HepG2 (cell line): Measurements from ENCODE around the gene KCNQ2. TPM values are rescaled to one million over a fixed set of nuclear protein-coding genes. Genes with fewer than 3 reads are reported as not detected.

Experiments used
- ATAC-seq: fragments of 200-7000 bp; cut with Tn5 transposase; 3 replicates; pipeline ENCODE4 v1.9.1; 2020; ENCODE audit warnings: mild to moderate bottlenecking, moderate library complexity
- BruUV-seq: library from RNA; stranded (reverse); fragments of 400-500 nt; replicated peaks from 2 replicates; lab custom pipeline; 2021; lab: Mats Ljungman, UMichigan
- CTCF ChIA-PET: fragments of 300-600 bp; formaldehyde crosslinking; extraction: SDS; loops from one replicate; lab custom pipeline; 2021; ENCODE audit warnings: low total read pairs, inconsistent platforms, low intra/inter-chr PET ratio; lab: Yijun Ruan, JAX
- POLR2A ChIA-PET: fragments of 350-600 bp; sonication (Branson Sonifier 250); formaldehyde crosslinking; loops from one replicate; lab custom pipeline; 2020; ENCODE audit warnings: antibody characterized with exemption, inconsistent platforms; lab: Yijun Ruan, JAX
- DNase-seq: peaks from one replicate; pipeline ENCODE4 v3.0.0-alpha.2; 2015; ENCODE audit warnings: low spot score
- FAIRE-seq: peaks from 3 replicates; lab custom pipeline; 2011; peaks lifted over from hg19 to GRCh38; lab: Jason Lieb, UNC
- H2AFZ ChIP-seq: one replicate; pipeline ENCODE4 v1.6.1; 2011; ENCODE audit warnings: low read length, inconsistent platforms
- H3K27ac ChIP-seq: fragments of 300-600 bp; 3 replicates; pipeline ENCODE4 v1.8.0; 2011; ENCODE audit warnings: mixed run types, mild to moderate bottlenecking, mixed read lengths, low read length, inconsistent platforms; ENCODE audit not compliant: insufficient read depth; ENCODE audit errors: extremely low read length
- H3K27me3 ChIP-seq, 2 experiments: fragments of 200-600 bp in 1 of 2; 2 replicates in 1 of 2; 3 replicates in 1 of 2; pipeline versions ENCODE4 v1.6.0 to v1.8.0; 2011; ENCODE audit warnings: low read length in 2 of 2, mild to moderate bottlenecking in 2 of 2, moderate library complexity in 2 of 2, inconsistent platforms in 1 of 2; ENCODE audit not compliant: insufficient read depth in 2 of 2, control insufficient read depth in 1 of 2
- H3K36me3 ChIP-seq, 2 experiments: fragments of 200-600 bp in 1 of 2; replicated peaks in 1 of 2; 2 replicates in 1 of 2; 3 replicates in 1 of 2; pipeline versions ENCODE4 v1.5.1 to v1.8.0; 2011; ENCODE audit warnings: low read length in 2 of 2, inconsistent platforms in 1 of 2; ENCODE audit not compliant: insufficient read depth in 2 of 2, control insufficient read depth in 1 of 2
- H3K4me1 ChIP-seq: 2 replicates; pipeline ENCODE4 v1.5.1; 2012; ENCODE audit warnings: low read length, inconsistent platforms; ENCODE audit not compliant: insufficient read depth
- H3K4me2 ChIP-seq: 2 replicates; pipeline ENCODE4 v1.6.0; 2011; ENCODE audit warnings: low read depth, low read length, inconsistent platforms
- H3K4me3 ChIP-seq, 3 experiments: fragments of 200-600 bp in 1 of 3; sonication (generic), shearing (Covaris generic) in 1 of 3; replicated peaks in 1 of 3; 2 replicates each; pipeline ENCODE4 v1.5.1; 2011 to 2016; ENCODE audit warnings: low read length in 3 of 3, inconsistent platforms in 2 of 3, low read depth in 2 of 3, mild to moderate bottlenecking in 2 of 3, control low read depth in 1 of 3, mixed read lengths in 1 of 3; ENCODE audit not compliant: insufficient read depth in 1 of 3
- H3K79me2 ChIP-seq: one replicate; pipeline ENCODE4 v1.6.1; 2011; ENCODE audit warnings: low read length, inconsistent platforms; ENCODE audit not compliant: insufficient read depth
- H3K9ac ChIP-seq: 2 replicates; pipeline ENCODE4 v1.6.0; 2011; ENCODE audit warnings: mild to moderate bottlenecking, low read depth, low read length, inconsistent platforms; ENCODE audit not compliant: insufficient read depth
- H3K9me3 ChIP-seq: 2 replicates; pipeline ENCODE4 v1.5.1; 2012; ENCODE audit warnings: mild to moderate bottlenecking, low read length
- H4K20me1 ChIP-seq: 2 replicates; pipeline ENCODE4 v1.6.0; 2011; ENCODE audit warnings: inconsistent platforms, mild to moderate bottlenecking, low read length, moderate library complexity; ENCODE audit not compliant: insufficient read depth
- HOXD1 ChIP-seq: sonication (generic); formaldehyde crosslinking; IDR thresholded peaks from 2 replicates; pipeline ENCODE4 v1.5.0; 2020; ENCODE audit warnings: missing genetic modification reagents
- KDM4B ChIP-seq: sonication (generic); formaldehyde crosslinking; IDR thresholded peaks from 2 replicates; pipeline ENCODE4 v1.4.0; 2020; ENCODE audit warnings: missing genetic modification reagents
- NFYC ChIP-seq: IDR thresholded peaks from 2 replicates; pipeline ENCODE4 v1.6.1; 2016; ENCODE audit warnings: missing genetic modification reagents, missing compliant biosample characterization
- NR2F6 ChIP-seq, 2 experiments: IDR thresholded peaks; 2 replicates each; pipeline ENCODE4 v1.6.1; 2016; ENCODE audit warnings: antibody characterized with exemption in 1 of 2, mild to moderate bottlenecking in 1 of 2
- PHF5A ChIP-seq: IDR thresholded peaks from one replicate; pipeline ENCODE4 v1.6.1; 2018; ENCODE audit warnings: low read depth, missing genetic modification reagents; ENCODE audit not compliant: unreplicated experiment
- PRDM15 ChIP-seq: sonication (generic); formaldehyde crosslinking; IDR thresholded peaks from 2 replicates; pipeline ENCODE4 v1.4.0; 2020; ENCODE audit warnings: missing genetic modification reagents
- SOX13 ChIP-seq, 3 experiments: fragments of 450-650 bp in 1 of 3; sonication (generic) in 1 of 3; formaldehyde crosslinking in 1 of 3; IDR thresholded peaks in 2 of 3; conservative IDR thresholded peaks in 1 of 3; 2 replicates each; pipeline versions ENCODE4 v1.5.0 to v1.6.1; 2016 to 2020; ENCODE audit warnings: antibody characterized with exemption in 1 of 3, mild to moderate bottlenecking in 1 of 3, missing compliant biosample characterization in 1 of 3, missing genetic modification reagents in 1 of 3, moderate library complexity in 1 of 3
- TARDBP ChIP-seq: sonication (generic); formaldehyde crosslinking; IDR thresholded peaks from 2 replicates; pipeline ENCODE4 v1.8.0; 2022; ENCODE audit warnings: mild to moderate bottlenecking, missing genetic modification reagents
- TEAD3 ChIP-seq: optimal IDR thresholded peaks from 2 replicates; pipeline ENCODE3; 2016; ENCODE audit warnings: borderline replicate concordance
- ZNF292 ChIP-seq: sonication (generic); formaldehyde crosslinking; IDR thresholded peaks from 2 replicates; pipeline ENCODE4 v1.8.1; 2022; ENCODE audit warnings: mild to moderate bottlenecking, low read depth, missing genetic modification reagents, borderline replicate concordance
- ZNF460 ChIP-seq: sonication (generic); formaldehyde crosslinking; IDR thresholded peaks from 2 replicates; pipeline ENCODE4 v1.5.1; 2020; ENCODE audit warnings: missing genetic modification reagents, mild to moderate bottlenecking, borderline replicate concordance
- ZNF550 ChIP-seq: sonication (generic); formaldehyde crosslinking; IDR thresholded peaks from 2 replicates; pipeline ENCODE4 v1.4.0; 2020; ENCODE audit warnings: mild to moderate bottlenecking, missing genetic modification reagents, borderline replicate concordance
- ZNF564 ChIP-seq: sonication (generic); formaldehyde crosslinking; IDR thresholded peaks from 2 replicates; pipeline ENCODE4 v1.8.1; 2023; ENCODE audit warnings: mild to moderate bottlenecking, missing genetic modification reagents
- ZNF770 ChIP-seq: sonication (generic); formaldehyde crosslinking; IDR thresholded peaks from 2 replicates; pipeline ENCODE4 v1.5.0; 2020; ENCODE audit warnings: mild to moderate bottlenecking, missing genetic modification reagents
- ZSCAN21 ChIP-seq: sonication (generic); formaldehyde crosslinking; IDR thresholded peaks from 2 replicates; pipeline ENCODE4 v1.8.0; 2022; ENCODE audit warnings: mild to moderate bottlenecking, missing genetic modification reagents, moderate library complexity, borderline replicate concordance
- WGBS: methylation state at CpG from one replicate; pipeline ENCODE4 v1.1.6; 2017; ENCODE audit warnings: low lambda C conversion rate; 5-methylcytosine and 5-hydroxymethylcytosine counted together
- in situ Hi-C: cut with HindIII; loops from 2 replicates; pipeline ENCODE4 v1.10.0; 2017; ENCODE audit warnings: low pct_unique_long_range_greater_than_20kb; ENCODE audit not compliant: extremely low pct_ligation_motif_present
- intact Hi-C: fragments of 100-400 bp; cut with micrococcal nuclease; formaldehyde crosslinking; loops from one replicate; pipeline ENCODE4 v1.10.0; 2022; ENCODE audit not compliant: unreplicated experiment
- polyA plus RNA-seq, 8 experiments: library from polyadenylated mRNA; depleted of rRNA in 3 of 8; stranded (reverse) in 7 of 8; unstranded in 1 of 8; fragments of >200 nt; fragmentation: Illumina TruSeq in 4 of 8; extraction: Trizol in 4 of 8; gene quantifications; 2 replicates each; pipeline versions ENCODE4 v1.2.1 to v1.2.3, GENCODE V29; 2011 to 2016; ENCODE audit warnings: low read depth in 4 of 8, missing spikeins in 1 of 8, mixed read lengths in 1 of 8; ENCODE audit not compliant: insufficient read depth in 1 of 8
- total RNA-seq, 5 experiments: library from RNA; depleted of rRNA; stranded (reverse); fragments of >200 nt; fragmentation: Illumina TruSeq; extraction: Trizol; gene quantifications; 2 replicates each; pipeline ENCODE4 v1.2.3, GENCODE V29; 2016; ENCODE audit warnings: low read depth in 1 of 5
- TF ChIP-seq, protein P1 (sequence below): sonication (generic); formaldehyde crosslinking; IDR thresholded peaks from 2 replicates; pipeline ENCODE4 v1.4.0; 2020; ENCODE audit warnings: mild to moderate bottlenecking, missing genetic modification reagents

The KCNQ2 gene
- total and polyA plus RNA-seq, 2 of the 13 experiments (the other 11 are each of a cell fraction or from before 2014, with no cell fraction given): not detected

DNA sequence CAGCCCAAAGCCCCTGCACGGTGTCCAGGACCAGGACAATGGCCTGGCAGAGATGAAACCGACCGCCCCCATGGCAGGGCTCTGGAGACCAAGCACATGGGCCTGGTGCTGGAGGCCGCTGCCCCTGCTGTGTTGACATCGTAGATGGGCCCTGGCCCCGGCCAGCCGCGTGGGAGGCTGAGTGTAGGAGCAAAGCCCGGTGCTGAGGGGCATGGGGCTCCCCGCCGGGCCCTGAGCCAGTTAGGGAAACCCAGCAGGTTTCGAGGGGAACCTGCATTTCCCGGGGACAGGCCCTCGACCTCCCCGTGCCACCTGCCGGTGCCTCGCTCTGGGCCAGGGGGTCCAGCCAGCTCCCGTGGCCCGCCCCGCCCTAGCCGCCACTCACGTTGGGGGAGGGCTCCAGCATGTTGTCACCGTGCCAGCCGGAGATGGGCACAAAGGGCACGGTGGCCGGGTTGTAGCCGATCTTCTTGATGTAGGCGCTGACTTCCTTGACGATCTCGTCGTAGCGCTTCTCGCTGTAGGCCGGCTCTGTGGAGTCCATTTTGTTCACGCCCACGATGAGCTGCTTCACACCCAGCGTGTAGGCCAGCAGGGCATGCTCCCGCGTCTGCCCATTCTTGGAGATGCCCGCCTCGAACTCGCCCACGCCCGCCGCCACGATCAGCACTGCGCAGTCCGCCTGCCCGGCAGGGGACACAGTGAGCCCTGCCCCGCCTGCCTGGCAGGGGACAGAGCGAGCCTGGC lies 22.1 kb upstream of the KCNQ2 start (continued):
- TF ChIP-seq PHF5A: no peak
- TF ChIP-seq TEAD3: no peak
- TF ChIP-seq KDM4B (CRISPR knock-in tag): no peak
- TF ChIP-seq, protein P1, sequence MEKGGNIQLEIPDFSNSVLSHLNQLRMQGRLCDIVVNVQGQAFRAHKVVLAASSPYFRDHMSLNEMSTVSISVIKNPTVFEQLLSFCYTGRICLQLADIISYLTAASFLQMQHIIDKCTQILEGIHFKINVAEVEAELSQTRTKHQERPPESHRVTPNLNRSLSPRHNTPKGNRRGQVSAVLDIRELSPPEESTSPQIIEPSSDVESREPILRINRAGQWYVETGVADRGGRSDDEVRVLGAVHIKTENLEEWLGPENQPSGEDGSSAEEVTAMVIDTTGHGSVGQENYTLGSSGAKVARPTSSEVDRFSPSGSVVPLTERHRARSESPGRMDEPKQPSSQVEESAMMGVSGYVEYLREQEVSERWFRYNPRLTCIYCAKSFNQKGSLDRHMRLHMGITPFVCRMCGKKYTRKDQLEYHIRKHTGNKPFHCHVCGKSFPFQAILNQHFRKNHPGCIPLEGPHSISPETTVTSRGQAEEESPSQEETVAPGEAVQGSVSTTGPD (CRISPR knock-in tag): no peak

DNA sequence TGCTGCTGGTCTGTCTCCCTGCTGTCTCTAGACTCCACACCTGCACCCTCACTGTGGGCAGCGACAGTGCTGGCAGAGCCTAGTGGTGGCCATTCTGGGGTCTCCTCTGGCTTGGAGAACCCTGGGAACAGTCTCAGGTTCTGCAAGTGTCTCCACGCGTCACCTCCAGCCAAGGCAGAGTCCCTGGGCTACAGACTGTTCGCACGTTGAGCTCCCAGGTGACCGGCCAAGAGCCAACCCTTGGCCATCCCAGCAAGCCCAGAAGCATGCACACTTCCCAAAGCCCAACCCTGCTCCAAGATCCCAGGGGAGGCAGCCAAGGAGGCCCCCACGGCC lies 21.6 kb upstream of the KCNQ2 start:
- Histone ChIP-seq H3K9me3 (no peaks in the 10 kb centered on the region), H3K4me2 (no peak overlapping the region), H3K4me3 (no peak overlapping the region), H3K79me2 (no peaks in the 10 kb centered on the region), H3K9ac (no peak overlapping the region), H4K20me1 (peaks cover 6% of the 10 kb centered on the region; the same call in 1 of the 2 replicates), H3K27ac (no peak overlapping the region), H3K27me3 (peaks cover 29 to 66% of the 10 kb centered on the region in 2 experiments), H3K4me1 (peaks cover 12% of the 10 kb centered on the region; the same call in 1 of the 2 replicates), H3K36me3 (no peaks in the 10 kb centered on the region), H2AFZ (no peak overlapping the region)
- FAIRE-seq (no peak), DNase-seq (no peak), ATAC-seq (no peak)
- CTCF ChIA-PET: no interaction called here
- intact Hi-C loops: no loop called here
- POLR2A ChIA-PET: no interaction called here
- no TSS peak for BruUV-seq
- WGBS: 23% methylated on average over 6 of the region's 7 CpGs
- in situ Hi-C loops: no loop called here
- TF ChIP-seq PRDM15 (no peak), ZNF292 (CRISPR knock-in tag) (no peak), ZNF550 (no peak), ZSCAN21 (CRISPR knock-in tag) (no peak), NR2F6 (IDR thresholded peaks at IDR 0.05) (no peak), NR2F6 (CRISPR knock-in tag; IDR thresholded peaks at IDR 0.05) (no peak), ZNF460 (no peak), HOXD1 (CRISPR knock-in tag) (no peak), NFYC (no peak), SOX13 (IDR thresholded peaks at IDR 0.05) (no peak), SOX13 (CRISPR knock-in tag; conservative IDR thresholded peaks at IDR 0.05 in 1 of 2, IDR thresholded peaks at IDR 0.05 in 1 of 2) (no peak), ZNF564 (CRISPR knock-in tag) (no peak), TARDBP (CRISPR knock-in tag) (no peak), ZNF770 (no peak)
